Upper lobe of left lung (tissue), 6 donors: ENCODE results near the gene TRPM2. TPM values are rescaled to one million over a fixed set of nuclear protein-coding genes. Genes with fewer than 3 reads are reported as not detected.

Source experiments
- ATAC-seq, 2 donors: fragments of 200-7000 bp; cut with Tn5 transposase; one replicate each; pipeline ENCODE4 v1.9.1; 2022; ENCODE audit warnings: mild to moderate bottlenecking in 2 of 2, moderate library complexity in 2 of 2; ENCODE audit not compliant: low FRiP score in 2 of 2
- DNase-seq, 2 donors: peaks; one replicate each; pipeline ENCODE4 v3.0.0-alpha.2; 2019 to 2020
- H3K27ac ChIP-seq, 4 donors: fragments of 200-600 bp; sonication (generic); one replicate each; pipeline ENCODE4 v1.5.1; 2016 to 2019
- H3K27me3 ChIP-seq, 4 donors: fragments of 200-600 bp; sonication (generic); one replicate each; pipeline ENCODE4 v1.5.1; 2017 to 2019
- H3K36me3 ChIP-seq, 4 donors: fragments of 200-600 bp; sonication (generic); one replicate each; pipeline ENCODE4 v1.5.1; 2016 to 2019
- H3K4me1 ChIP-seq, 4 donors: fragments of 200-600 bp; sonication (generic); one replicate each; pipeline ENCODE4 v1.5.1; 2018 to 2019
- H3K4me3 ChIP-seq, 4 donors: fragments of 200-600 bp; sonication (generic); one replicate each; pipeline ENCODE4 v1.5.1; 2017 to 2019; ENCODE audit warnings: mild to moderate bottlenecking in 2 of 4, moderate library complexity in 1 of 4
- H3K9me3 ChIP-seq, 4 donors: fragments of 200-600 bp; sonication (generic); one replicate each; pipeline ENCODE4 v1.5.1; 2018 to 2019
- EP300 ChIP-seq, 4 donors: sonication (generic); formaldehyde crosslinking; IDR thresholded peaks; one replicate each; pipeline ENCODE4 v1.5.1; 2017; ENCODE audit warnings: antibody characterized with exemption in 4 of 4, control low read depth in 2 of 4
- POLR2A ChIP-seq, 4 donors: fragments of 450-650 bp; IDR thresholded peaks; one replicate each; pipeline ENCODE4 v1.5.1; 2016 to 2017; ENCODE audit warnings: antibody characterized with exemption in 4 of 4, mild to moderate bottlenecking in 2 of 4
- POLR2AphosphoS5 ChIP-seq, 2 donors: sonication (generic); formaldehyde crosslinking; IDR thresholded peaks; one replicate each; pipeline ENCODE4 v1.5.1; 2017; ENCODE audit warnings: antibody characterized with exemption in 2 of 2
- WGBS, 2 donors: methylation state at CpG; one replicate each; pipeline ENCODE4 v1.1.5; 2017 to 2018; 5-methylcytosine and 5-hydroxymethylcytosine counted together
- total RNA-seq, 6 donors: library from RNA; depleted of rRNA in 4 of 6; stranded (reverse); fragments of >200 nt in 4 of 6; gene quantifications; one replicate each; pipeline versions ENCODE4 v1.1.0 to v1.2.1, GENCODE V29; 2016 to 2021
- TF ChIP-seq, protein P1 (sequence below), 6 experiments: fragments of 450-650 bp in 4 of 6; fragments of 200-600 bp in 2 of 6; sonication (generic) in 2 of 6; IDR thresholded peaks; one replicate each; pipeline ENCODE4 v1.5.1; 2016 to 2019; ENCODE audit warnings: antibody characterized with exemption in 6 of 6
- donor health status: DM: no; HTN: no; CAD: no; lungs with moderate emphysema.
- donor health status: DM: no; HTN: yes; CAD: no; lungs with severe emphysema.

TRPM2 gene
- total RNA-seq, 6 donors from 2014 or later = 2.2 to 37.7 (median 12.7) TPM

DNA sequence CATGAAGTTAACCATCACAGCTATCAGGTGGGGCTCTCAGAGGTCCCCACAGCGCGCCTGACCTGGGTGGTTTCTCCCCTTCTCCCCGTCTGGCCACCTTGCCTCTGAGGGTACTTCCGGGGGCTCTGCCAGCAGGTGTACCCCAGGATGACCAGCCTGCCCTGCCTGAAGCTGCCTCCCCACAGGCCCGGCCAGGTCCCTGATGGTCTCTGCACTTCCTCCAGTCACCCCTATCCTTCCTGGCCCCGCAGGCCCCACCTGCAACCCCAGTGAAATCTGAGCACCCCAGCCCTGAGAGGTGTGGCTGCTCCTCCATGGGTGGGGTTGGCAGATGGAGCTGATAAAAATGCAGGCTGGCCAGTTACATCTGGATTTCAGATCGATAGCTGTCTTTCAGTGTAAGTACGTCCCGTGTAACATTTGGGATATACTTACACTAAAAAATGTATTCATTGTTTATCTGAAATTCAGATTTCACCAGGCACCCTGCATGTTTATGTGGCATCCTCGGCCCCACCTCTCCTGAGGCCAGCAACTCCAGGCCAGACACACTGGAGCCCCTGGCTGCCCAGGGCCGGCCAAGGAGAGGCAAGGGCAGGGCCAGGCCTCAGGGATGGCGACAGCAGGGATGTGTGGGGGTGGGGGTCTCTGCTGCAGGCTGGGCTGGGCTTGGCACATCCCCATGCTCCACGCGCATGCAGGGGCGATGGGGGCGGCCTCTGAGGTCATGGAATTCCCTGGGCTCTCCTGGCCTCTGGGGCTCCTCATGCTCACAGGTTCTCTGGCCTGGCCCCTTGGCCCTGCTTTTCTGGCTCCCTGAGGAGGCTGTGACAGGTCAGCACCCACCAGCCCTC, 127.0 kb downstream of the TRPM2 start:
- TF ChIP-seq, protein P1, sequence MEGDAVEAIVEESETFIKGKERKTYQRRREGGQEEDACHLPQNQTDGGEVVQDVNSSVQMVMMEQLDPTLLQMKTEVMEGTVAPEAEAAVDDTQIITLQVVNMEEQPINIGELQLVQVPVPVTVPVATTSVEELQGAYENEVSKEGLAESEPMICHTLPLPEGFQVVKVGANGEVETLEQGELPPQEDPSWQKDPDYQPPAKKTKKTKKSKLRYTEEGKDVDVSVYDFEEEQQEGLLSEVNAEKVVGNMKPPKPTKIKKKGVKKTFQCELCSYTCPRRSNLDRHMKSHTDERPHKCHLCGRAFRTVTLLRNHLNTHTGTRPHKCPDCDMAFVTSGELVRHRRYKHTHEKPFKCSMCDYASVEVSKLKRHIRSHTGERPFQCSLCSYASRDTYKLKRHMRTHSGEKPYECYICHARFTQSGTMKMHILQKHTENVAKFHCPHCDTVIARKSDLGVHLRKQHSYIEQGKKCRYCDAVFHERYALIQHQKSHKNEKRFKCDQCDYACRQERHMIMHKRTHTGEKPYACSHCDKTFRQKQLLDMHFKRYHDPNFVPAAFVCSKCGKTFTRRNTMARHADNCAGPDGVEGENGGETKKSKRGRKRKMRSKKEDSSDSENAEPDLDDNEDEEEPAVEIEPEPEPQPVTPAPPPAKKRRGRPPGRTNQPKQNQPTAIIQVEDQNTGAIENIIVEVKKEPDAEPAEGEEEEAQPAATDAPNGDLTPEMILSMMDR (IDR thresholded peaks at IDR 0.05) = no peak
- no peak for TF ChIP-seq POLR2A (IDR thresholded peaks at IDR 0.05)
- TF ChIP-seq EP300 (IDR thresholded peaks at IDR 0.05) = no peak

DNA sequence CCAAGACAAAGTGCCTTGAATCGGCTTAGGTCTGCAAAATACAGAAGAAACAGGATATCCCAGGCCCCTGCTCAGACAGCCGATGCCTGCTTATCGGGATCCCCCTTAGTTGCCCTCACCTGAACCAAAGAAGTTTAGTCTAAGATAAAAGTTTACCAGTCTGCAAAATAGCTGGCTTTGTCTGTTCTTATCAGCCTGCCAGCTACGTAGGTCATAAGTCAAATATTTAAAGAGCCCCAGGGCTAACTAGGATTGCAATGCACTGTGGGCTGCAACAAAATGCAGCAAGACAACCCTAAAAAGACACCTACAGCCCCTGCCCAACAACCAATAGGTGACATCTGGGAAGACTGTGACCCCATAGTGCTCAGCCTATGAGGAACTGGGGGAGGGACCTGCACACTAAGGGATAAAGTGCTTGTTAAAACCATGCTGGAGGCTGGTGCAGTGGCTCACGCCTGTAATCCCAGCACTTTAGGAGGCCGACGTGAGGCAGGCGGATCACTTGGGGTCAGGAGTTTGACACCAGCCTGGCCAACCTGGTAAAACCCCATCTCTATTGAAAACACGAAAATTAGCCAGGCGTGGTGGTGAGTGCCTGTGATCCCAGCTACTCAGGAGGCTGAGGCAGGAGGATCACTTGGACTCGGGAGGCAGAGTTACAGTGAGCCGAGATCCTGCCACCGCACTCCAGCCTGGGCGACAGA, 129.3 kb downstream of the TRPM2 start:
- WGBS, 2 donors = 52 to 76% methylated on average over 4 to 14 of the region's 14 CpGs
- ATAC-seq (no peak), DNase-seq (no peak)
- no peak overlapping the region for H3K27ac ChIP-seq
- H3K27me3 ChIP-seq = no peaks in the 10 kb centered on the region
- H3K9me3 ChIP-seq = no peaks in the 10 kb centered on the region
- no peak overlapping the region for H3K4me3 ChIP-seq
- H3K36me3 ChIP-seq = no peaks in the 10 kb centered on the region
- peaks cover 0 to 7% (median 3%) of the 10 kb centered on the region in 4 donors for H3K4me1 ChIP-seq
- TF ChIP-seq EP300 (IDR thresholded peaks at IDR 0.05) (no peak), POLR2A (IDR thresholded peaks at IDR 0.05) (no peak), POLR2AphosphoS5 (IDR thresholded peaks at IDR 0.05) (no peak)
- TF ChIP-seq, protein P1 (IDR thresholded peaks at IDR 0.05) = no peak

More for the DNA sequence above, 127.0 kb downstream of the TRPM2 start:
- ATAC-seq (no peak), DNase-seq (peak in 1 of 2 donors; percentile 63)
- no peaks in the 10 kb centered on the region for H3K9me3 ChIP-seq
- H3K4me3 ChIP-seq = no peak overlapping the region
- H3K4me1 ChIP-seq = peaks cover 0 to 4% (median 0%) of the 10 kb centered on the region in 4 donors
- WGBS, 2 donors = 75 to 86% methylated on average over 11 to 16 of the region's 16 CpGs
- H3K36me3 ChIP-seq = no peaks in the 10 kb centered on the region
- no peaks in the 10 kb centered on the region for H3K27me3 ChIP-seq
- H3K27ac ChIP-seq = no peak overlapping the region

DNA sequence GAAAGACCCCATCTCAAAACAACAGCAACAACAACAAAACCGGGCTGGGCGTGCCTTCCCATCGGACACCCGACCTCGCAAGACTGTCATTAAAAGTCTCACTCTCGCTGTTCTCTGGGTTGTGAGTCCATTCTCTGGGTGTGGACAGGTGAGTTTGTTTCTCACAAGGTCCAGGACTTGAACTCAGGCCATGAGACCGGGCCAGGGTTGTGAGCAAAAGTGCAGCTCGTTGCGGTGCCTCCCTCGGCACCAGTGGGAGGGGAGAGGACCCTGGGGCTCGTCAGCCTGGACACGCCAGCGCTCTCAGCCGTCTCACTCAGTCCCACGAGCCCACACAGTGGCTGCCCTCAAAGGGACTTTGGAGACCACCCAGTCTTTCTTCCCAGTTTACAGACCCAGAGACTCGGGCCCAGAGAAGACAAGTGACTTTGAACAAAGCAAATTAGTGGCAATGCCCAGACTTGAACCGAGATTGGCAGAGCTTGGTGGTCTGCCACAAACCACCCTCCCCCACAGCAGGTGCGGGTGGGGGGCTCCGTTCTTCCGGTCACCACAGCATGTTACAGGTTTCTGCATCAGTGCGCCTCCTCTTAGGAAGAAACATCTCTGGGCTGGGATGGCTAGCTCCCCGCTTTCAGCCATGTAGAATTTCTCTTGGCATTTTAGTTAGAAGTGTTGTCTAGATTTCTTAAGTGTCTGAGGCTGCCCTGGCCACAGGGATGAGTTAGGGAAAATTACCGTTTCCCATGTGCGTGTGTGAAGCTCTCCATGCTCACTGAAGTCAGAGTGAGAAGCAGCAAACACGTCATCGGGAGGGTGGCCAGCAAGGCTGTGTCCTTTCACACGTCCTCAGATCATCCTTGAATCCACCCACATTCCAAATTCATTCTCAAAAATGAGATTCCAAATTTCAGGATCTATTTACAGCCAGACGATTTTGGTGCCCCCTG, 130.1 kb downstream of the TRPM2 start:
- no peak for ATAC-seq
- TF ChIP-seq POLR2AphosphoS5 (IDR thresholded peaks at IDR 0.05) (no peak), POLR2A (IDR thresholded peaks at IDR 0.05) (no peak), EP300 (IDR thresholded peaks at IDR 0.05) (no peak)
- TF ChIP-seq, protein P1 (IDR thresholded peaks at IDR 0.05) = no peak
- Histone ChIP-seq H3K9me3 (no peaks in the 10 kb centered on the region), H3K4me1 (peaks cover 0 to 7% (median 3%) of the 10 kb centered on the region in 4 donors), H3K4me3 (no peak overlapping the region), H3K27me3 (no peaks in the 10 kb centered on the region), H3K36me3 (no peaks in the 10 kb centered on the region), H3K27ac (no peak overlapping the region)
- DNase-seq = no peak
- 70 to 82% methylated on average over 11 to 28 of the region's 28 CpGs for WGBS, 2 donors

DNA sequence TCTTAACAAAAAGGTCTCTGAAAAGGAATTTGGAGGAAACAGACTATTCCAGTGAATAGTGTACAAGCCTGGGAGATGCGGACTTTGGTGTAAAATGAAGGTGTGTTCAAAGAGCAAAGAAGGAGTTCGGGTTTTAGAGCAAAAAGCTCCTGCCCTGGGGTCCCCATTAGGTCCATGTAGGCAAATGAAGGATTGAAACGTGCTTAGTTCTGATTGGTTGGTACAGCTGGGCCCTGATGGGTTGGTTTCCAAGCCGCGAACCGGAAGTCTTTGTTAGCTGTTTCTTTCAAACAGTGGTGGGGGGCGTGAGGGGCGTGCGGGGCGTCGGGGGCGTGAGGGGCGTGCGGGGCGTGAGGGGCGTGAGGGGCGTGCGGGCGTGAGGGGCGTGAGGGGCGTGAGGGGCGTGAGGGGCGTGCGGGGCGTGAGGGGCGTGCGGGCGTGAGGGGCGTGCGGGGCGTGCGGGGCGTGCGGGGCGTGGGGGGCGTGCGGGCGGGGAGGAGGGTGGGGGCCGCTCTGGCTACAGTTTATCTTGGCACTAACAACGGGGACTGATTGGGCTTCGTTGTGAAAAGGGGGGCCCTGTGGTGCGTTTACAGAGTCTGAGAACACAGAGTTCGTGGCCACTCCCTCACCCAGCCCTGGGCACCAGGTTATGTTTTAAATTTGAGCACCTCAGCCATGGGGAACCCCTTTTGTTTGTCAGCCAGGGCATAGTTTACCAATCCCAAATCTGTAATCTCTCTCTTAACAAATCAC, 131.3 kb downstream of the TRPM2 start:
- 77 to 79% methylated on average over 15 to 23 of the region's 43 CpGs for WGBS, 2 donors
- TF ChIP-seq, protein P1 (IDR thresholded peaks at IDR 0.05) = no peak
- TF ChIP-seq POLR2A (IDR thresholded peaks at IDR 0.05) (no peak), EP300 (IDR thresholded peaks at IDR 0.05) (no peak)

More for the DNA sequence above, 131.3 kb downstream of the TRPM2 start:
- Histone ChIP-seq H3K4me3 (peak overlapping the region in 1 of 4 donors; percentile 39), H3K27me3 (no peaks in the 10 kb centered on the region), H3K9me3 (no peaks in the 10 kb centered on the region), H3K36me3 (no peaks in the 10 kb centered on the region), H3K27ac (no peak overlapping the region), H3K4me1 (peaks cover 0 to 7% (median 3%) of the 10 kb centered on the region in 4 donors)
- ATAC-seq (no peak), DNase-seq (no peak)
